ENCODE measurements around the gene SOWAHB. TPM values are rescaled to one million over a fixed set of nuclear protein-coding genes. Genes with fewer than 3 reads are reported as not detected.

The SOWAHB gene
- total and polyA plus RNA-seq, 5 donors = not detected

DNA sequence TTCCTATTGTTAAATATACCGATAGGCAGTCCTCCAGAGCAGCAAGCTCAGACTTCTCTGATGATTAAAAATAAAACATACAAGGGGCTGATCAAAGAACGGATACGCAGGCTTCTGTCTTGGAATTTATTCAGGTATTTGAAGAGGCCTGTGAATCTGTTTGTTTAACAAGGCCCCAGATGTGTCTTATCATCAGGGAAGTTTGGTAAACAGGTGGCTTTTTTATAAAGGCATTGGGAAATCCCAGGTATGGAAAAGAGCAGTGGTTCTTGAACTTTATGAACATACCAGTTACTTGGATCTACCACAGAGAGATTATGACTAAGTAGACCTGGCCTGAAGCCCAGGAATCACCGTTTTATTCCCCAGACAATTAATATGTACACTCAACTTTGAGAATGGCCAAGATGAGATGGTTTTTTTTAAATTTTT is 47.9 kb downstream of the SOWAHB start:
- Histone ChIP-seq H3K27ac (ENCODE audit: low read length) (no peak overlapping the region), H3K4me1 (ENCODE audit: control insufficient read depth, insufficient read depth, low read length) (no peaks in the 10 kb centered on the region), H3K27me3 (ENCODE audit: control insufficient read depth, insufficient read depth) (no peaks in the 10 kb centered on the region), H3K9me3 (ENCODE audit: control insufficient read depth, low read length) (no peaks in the 10 kb centered on the region), H3K4me3 (ENCODE audit: low read length) (no peak overlapping the region)
- WGBS = 57% methylated on average over 4 of the region's 4 CpGs
- no peak for DNase-seq
- ATAC-seq = no peak
- intact Hi-C loops (cut with DNase I) = no loop called here

Other genes with a start within 250 kb of the SOWAHB start
- 10 to 100 TPM; 31.5 to 50.1 (median 32.8) TPM for gene SEPTIN11, start 51.6 kb upstream of the SOWAHB start, total RNA-seq
- gene SEPTIN11, start 51.6 kb upstream of the SOWAHB start, polyA plus RNA-seq = 16.7 TPM
- 100 to 1,000 TPM; 310 to 338 (median 324) TPM for gene CCNI, start 177.8 kb upstream of the SOWAHB start, total RNA-seq
- gene CCNI, start 177.8 kb upstream of the SOWAHB start, polyA plus RNA-seq = 146 TPM